Keratinocyte (primary cell): ENCODE data around the gene NUP210.

Source experiments
- EZH2 ChIP-seq: IDR thresholded peaks from one replicate; pipeline ENCODE4 v1.6.1; 2012; ENCODE audit warnings: inconsistent platforms, mild to moderate bottlenecking, low read length, moderate library complexity
- TF ChIP-seq, protein P1 (sequence below), 3 experiments: IDR thresholded peaks in 1 of 3; conservative IDR thresholded peaks in 1 of 3; optimal IDR thresholded peaks in 1 of 3; 2 replicates in 2 of 3; 3 replicates in 1 of 3; pipeline versions ENCODE3 to v1.5.1; 2011; ENCODE audit warnings: low read length in 3 of 3, mild to moderate bottlenecking in 3 of 3, moderate library complexity in 2 of 3, control low read depth in 1 of 3, inconsistent platforms in 1 of 3; ENCODE audit not compliant: insufficient read depth in 2 of 3; ENCODE audit errors: extremely low read depth in 1 of 3

DNA sequence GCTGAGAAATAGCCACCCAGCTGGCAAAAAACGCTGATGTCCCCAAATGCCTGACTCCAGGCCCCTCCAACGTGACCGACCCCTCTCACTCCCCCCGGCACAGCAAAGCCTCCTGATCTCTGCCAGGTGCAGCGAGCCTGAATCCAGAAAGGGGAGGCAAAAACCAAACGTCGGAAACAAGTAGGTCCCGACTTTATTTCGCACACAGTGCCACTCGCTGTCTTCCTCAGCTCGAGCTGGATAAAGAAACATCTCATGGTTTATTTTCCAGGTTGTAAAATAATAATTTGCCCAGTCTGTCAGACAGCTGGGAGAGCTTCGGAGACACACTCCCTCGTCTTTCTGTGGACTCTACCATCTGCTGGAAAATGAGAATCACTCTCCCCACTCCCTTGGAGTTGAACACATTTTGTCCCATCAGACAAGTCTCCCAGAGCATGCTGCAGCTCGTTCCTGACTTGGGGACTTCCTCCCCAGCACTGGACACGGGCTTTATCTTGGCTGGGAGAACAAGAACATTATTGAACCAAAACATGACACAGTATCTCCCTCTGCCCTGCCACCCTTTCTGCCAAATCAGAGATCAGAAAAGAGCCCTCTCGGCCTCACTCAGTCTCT is 142.8 kb downstream of the NUP210 start:
- TF ChIP-seq, protein P1, sequence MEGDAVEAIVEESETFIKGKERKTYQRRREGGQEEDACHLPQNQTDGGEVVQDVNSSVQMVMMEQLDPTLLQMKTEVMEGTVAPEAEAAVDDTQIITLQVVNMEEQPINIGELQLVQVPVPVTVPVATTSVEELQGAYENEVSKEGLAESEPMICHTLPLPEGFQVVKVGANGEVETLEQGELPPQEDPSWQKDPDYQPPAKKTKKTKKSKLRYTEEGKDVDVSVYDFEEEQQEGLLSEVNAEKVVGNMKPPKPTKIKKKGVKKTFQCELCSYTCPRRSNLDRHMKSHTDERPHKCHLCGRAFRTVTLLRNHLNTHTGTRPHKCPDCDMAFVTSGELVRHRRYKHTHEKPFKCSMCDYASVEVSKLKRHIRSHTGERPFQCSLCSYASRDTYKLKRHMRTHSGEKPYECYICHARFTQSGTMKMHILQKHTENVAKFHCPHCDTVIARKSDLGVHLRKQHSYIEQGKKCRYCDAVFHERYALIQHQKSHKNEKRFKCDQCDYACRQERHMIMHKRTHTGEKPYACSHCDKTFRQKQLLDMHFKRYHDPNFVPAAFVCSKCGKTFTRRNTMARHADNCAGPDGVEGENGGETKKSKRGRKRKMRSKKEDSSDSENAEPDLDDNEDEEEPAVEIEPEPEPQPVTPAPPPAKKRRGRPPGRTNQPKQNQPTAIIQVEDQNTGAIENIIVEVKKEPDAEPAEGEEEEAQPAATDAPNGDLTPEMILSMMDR (optimal IDR thresholded peaks at IDR 0.05 in 1 of 3, IDR thresholded peaks at IDR 0.05 in 1 of 3, conservative IDR thresholded peaks at IDR 0.05 in 1 of 3; ENCODE audit: extremely low read depth in 1 of 3, insufficient read depth in 2 of 3, low read length in 3 of 3) = no peak
- TF ChIP-seq EZH2 = no peak
